Measurements from ENCODE around the gene DDX54.

Gene DDX54

GRCh38 chr12:113130457-113131135, 54.7 kb downstream of the DDX54 start:
- DNase-seq = no peak
- H3K4me3 ChIP-seq (ENCODE audit: low read depth in 1 of 2, low read length in 2 of 2) = no peak overlapping the region
- no peak for ATAC-seq (ENCODE audit: insufficient read depth, low read depth)
- H4K20me1 ChIP-seq (ENCODE audit: insufficient read depth, low read length) = no peaks in the 10 kb centered on the region
- H3K9me3 ChIP-seq (ENCODE audit: insufficient read depth, low read length, severe bottlenecking) = no peaks in the 10 kb centered on the region
- H3K9ac ChIP-seq (ENCODE audit: low read depth, low read length) = no peak overlapping the region
- no peak overlapping the region for H2AFZ ChIP-seq (ENCODE audit: low read depth, low read length)
- H3K27me3 ChIP-seq (ENCODE audit: insufficient read depth, low read length, poor library complexity) = no peaks in the 10 kb centered on the region
- H3K27ac ChIP-seq (ENCODE audit: low read length) = no peak overlapping the region
- no peak for TF ChIP-seq EZH2 (IDR thresholded peaks at IDR 0.05; ENCODE audit: borderline replicate concordance, low read depth, low read length, severe bottlenecking)
- TF ChIP-seq, protein P1, sequence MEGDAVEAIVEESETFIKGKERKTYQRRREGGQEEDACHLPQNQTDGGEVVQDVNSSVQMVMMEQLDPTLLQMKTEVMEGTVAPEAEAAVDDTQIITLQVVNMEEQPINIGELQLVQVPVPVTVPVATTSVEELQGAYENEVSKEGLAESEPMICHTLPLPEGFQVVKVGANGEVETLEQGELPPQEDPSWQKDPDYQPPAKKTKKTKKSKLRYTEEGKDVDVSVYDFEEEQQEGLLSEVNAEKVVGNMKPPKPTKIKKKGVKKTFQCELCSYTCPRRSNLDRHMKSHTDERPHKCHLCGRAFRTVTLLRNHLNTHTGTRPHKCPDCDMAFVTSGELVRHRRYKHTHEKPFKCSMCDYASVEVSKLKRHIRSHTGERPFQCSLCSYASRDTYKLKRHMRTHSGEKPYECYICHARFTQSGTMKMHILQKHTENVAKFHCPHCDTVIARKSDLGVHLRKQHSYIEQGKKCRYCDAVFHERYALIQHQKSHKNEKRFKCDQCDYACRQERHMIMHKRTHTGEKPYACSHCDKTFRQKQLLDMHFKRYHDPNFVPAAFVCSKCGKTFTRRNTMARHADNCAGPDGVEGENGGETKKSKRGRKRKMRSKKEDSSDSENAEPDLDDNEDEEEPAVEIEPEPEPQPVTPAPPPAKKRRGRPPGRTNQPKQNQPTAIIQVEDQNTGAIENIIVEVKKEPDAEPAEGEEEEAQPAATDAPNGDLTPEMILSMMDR (IDR thresholded peaks at IDR 0.05; ENCODE audit: borderline replicate concordance, extremely low read depth, low read length, poor library complexity, severe bottlenecking) = peak; percentile 14
- peaks cover 18% of the 10 kb centered on the region for H3K4me1 ChIP-seq (ENCODE audit: insufficient read depth, low read length)
- H3K4me2 ChIP-seq (ENCODE audit: insufficient read depth, low read length) = no peak overlapping the region
- no peaks in the 10 kb centered on the region for H3K79me2 ChIP-seq (ENCODE audit: insufficient read depth, low read length)
- H3K36me3 ChIP-seq (ENCODE audit: insufficient read depth, low read length) = no peaks in the 10 kb centered on the region

GRCh38 chr12:113129664-113130456, 55.4 kb downstream of the DDX54 start:
- no peaks in the 10 kb centered on the region for H3K36me3 ChIP-seq (ENCODE audit: insufficient read depth, low read length)
- H3K27ac ChIP-seq (ENCODE audit: low read length) = no peak overlapping the region
- DNase-seq = no peak
- peaks cover 18% of the 10 kb centered on the region for H3K4me1 ChIP-seq (ENCODE audit: insufficient read depth, low read length)
- no peak overlapping the region for H3K4me3 ChIP-seq (ENCODE audit: low read depth in 1 of 2, low read length in 2 of 2)
- H3K79me2 ChIP-seq (ENCODE audit: insufficient read depth, low read length) = no peaks in the 10 kb centered on the region
- no peak for ATAC-seq (ENCODE audit: insufficient read depth, low read depth)
- no peak overlapping the region for H3K4me2 ChIP-seq (ENCODE audit: insufficient read depth, low read length)
- H2AFZ ChIP-seq (ENCODE audit: low read depth, low read length) = no peak overlapping the region
- H3K9ac ChIP-seq (ENCODE audit: low read depth, low read length) = no peak overlapping the region
- H4K20me1 ChIP-seq (ENCODE audit: insufficient read depth, low read length) = no peaks in the 10 kb centered on the region
- H3K27me3 ChIP-seq (ENCODE audit: insufficient read depth, low read length, poor library complexity) = no peaks in the 10 kb centered on the region
- no peaks in the 10 kb centered on the region for H3K9me3 ChIP-seq (ENCODE audit: insufficient read depth, low read length, severe bottlenecking)
- TF ChIP-seq, protein P1 (IDR thresholded peaks at IDR 0.05; ENCODE audit: borderline replicate concordance, extremely low read depth, low read length, poor library complexity, severe bottlenecking) = no peak
- TF ChIP-seq EZH2 (IDR thresholded peaks at IDR 0.05; ENCODE audit: borderline replicate concordance, low read depth, low read length, severe bottlenecking) = no peak

DNA sequence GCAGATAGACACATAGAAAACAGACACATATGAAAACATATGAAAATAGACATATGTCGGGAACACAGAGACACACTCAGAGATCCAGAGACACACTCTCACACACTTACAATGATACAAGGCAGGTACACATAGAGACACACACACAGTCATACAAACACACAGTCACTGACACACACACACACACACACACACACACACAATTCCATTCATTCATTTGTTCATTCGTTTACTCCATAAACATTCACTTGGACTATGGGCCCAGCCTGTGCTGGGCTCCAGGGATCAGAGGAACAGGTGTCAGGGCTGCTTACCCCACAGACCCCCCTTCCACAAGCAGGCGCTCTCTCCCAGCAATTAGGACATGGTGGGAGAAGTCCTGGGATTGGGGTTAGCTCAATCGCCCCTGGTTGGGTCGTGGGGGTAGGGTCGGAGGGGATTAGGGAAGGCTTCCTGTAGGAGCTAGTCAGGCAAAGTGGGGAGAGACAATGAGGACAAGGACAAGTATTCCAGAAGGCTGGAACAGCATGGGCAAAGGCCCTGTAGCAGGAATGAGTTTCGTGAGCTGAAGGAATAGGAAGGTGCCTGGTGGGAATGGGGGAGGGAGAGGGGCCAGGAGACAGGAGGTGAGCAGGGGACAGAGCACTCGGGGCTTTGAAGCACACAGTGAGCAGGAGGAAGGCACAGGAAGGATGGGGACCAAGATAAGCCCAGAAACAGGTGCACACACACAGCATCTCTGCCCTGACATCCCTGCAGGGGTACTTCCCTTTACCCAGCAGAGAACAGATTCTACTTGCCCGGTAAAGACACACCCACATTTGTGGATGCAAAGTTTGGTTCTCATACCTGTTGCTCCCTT, 56.2 kb downstream of the DDX54 start:
- H3K4me2 ChIP-seq (ENCODE audit: insufficient read depth, low read length) = no peak overlapping the region
- no peaks in the 10 kb centered on the region for H3K9me3 ChIP-seq (ENCODE audit: insufficient read depth, low read length, severe bottlenecking)
- H2AFZ ChIP-seq (ENCODE audit: low read depth, low read length) = no peak overlapping the region
- H3K9ac ChIP-seq (ENCODE audit: low read depth, low read length) = no peak overlapping the region
- ATAC-seq (ENCODE audit: insufficient read depth, low read depth) (peak; percentile 65), DNase-seq (no peak)
- H3K79me2 ChIP-seq (ENCODE audit: insufficient read depth, low read length) = no peaks in the 10 kb centered on the region
- H3K27ac ChIP-seq (ENCODE audit: low read length) = no peak overlapping the region
- H3K4me1 ChIP-seq (ENCODE audit: insufficient read depth, low read length) = peaks cover 18% of the 10 kb centered on the region
- H3K27me3 ChIP-seq (ENCODE audit: insufficient read depth, low read length, poor library complexity) = no peaks in the 10 kb centered on the region
- no peak for TF ChIP-seq EZH2 (IDR thresholded peaks at IDR 0.05; ENCODE audit: borderline replicate concordance, low read depth, low read length, severe bottlenecking)
- TF ChIP-seq, protein P1 (IDR thresholded peaks at IDR 0.05; ENCODE audit: borderline replicate concordance, extremely low read depth, low read length, poor library complexity, severe bottlenecking) = no peak
- H3K4me3 ChIP-seq (ENCODE audit: low read depth in 1 of 2, low read length in 2 of 2) = no peak overlapping the region
- no peaks in the 10 kb centered on the region for H4K20me1 ChIP-seq (ENCODE audit: insufficient read depth, low read length)
- no peaks in the 10 kb centered on the region for H3K36me3 ChIP-seq (ENCODE audit: insufficient read depth, low read length)

Data from DND-41 (cell line).